PC-3 (cell line): ENCODE data around the gene TCF7L1. TPM values are rescaled to one million over a fixed set of nuclear protein-coding genes. Genes with fewer than 3 reads are reported as not detected.

ENCODE experiments used
- ATAC-seq: fragments of 200-7000 bp; cut with Tn5 transposase; 2 replicates; pipeline ENCODE4 v1.9.1; 2020; ENCODE audit warnings: mild to moderate bottlenecking, moderate library complexity
- BruUV-seq: library from RNA; stranded (reverse); fragments of 400-500 nt; replicated peaks from 2 replicates; lab custom pipeline; 2021; lab: Mats Ljungman, UMichigan
- CTCF ChIA-PET: fragments of 300-600 bp; sonication (Branson Sonifier 250); formaldehyde crosslinking; loops from one replicate; lab custom pipeline; 2022; ENCODE audit warnings: antibody characterized with exemption; lab: Charles Lee
- POLR2A ChIA-PET: fragments of 300-600 bp; sonication (Branson Sonifier 250); formaldehyde crosslinking; loops from one replicate; lab custom pipeline; 2022; ENCODE audit warnings: antibody characterized with exemption; ENCODE audit not compliant: unreplicated experiment; lab: Charles Lee
- DNase-seq: peaks from one replicate; pipeline ENCODE4 v3.0.0-alpha.2; 2015
- H2AFZ ChIP-seq: fragments of 300-600 bp; sonication (generic); 2 replicates; pipeline ENCODE4 v1.6.0; 2016; ENCODE audit warnings: antibody characterized with exemption, low read length
- H3F3A ChIP-seq: fragments of 300-600 bp; sonication (generic); one replicate; pipeline ENCODE4 v1.6.0; 2017; ENCODE audit warnings: antibody characterized with exemption, low read length, control low read depth, mild to moderate bottlenecking; ENCODE audit not compliant: unreplicated experiment
- H3K27ac ChIP-seq: fragments of 300-600 bp; sonication (generic); 2 replicates; pipeline ENCODE4 v1.5.1; 2016; ENCODE audit warnings: mild to moderate bottlenecking, low read length
- H3K27me3 ChIP-seq: fragments of 300-600 bp; sonication (generic); 2 replicates; pipeline ENCODE4 v1.6.1; 2016; ENCODE audit warnings: low read length, mixed read lengths
- H3K36me3 ChIP-seq: fragments of 300-600 bp; sonication (generic); 2 replicates; pipeline ENCODE4 v1.6.1; 2016; ENCODE audit warnings: low read depth, mixed run types, low read length, mixed read lengths
- H3K4me1 ChIP-seq: fragments of 300-600 bp; sonication (generic); 2 replicates; pipeline ENCODE4 v1.5.1; 2016; ENCODE audit warnings: low read length; ENCODE audit not compliant: insufficient read depth
- H3K4me2 ChIP-seq: fragments of 300-600 bp; sonication (generic); 2 replicates; pipeline ENCODE4 v1.6.0; 2016; ENCODE audit warnings: low read length
- H3K4me3 ChIP-seq: fragments of 300-600 bp; sonication (generic); 2 replicates; pipeline ENCODE4 v1.5.1; 2016; ENCODE audit warnings: mild to moderate bottlenecking, low read length, mixed read lengths
- H3K79me2 ChIP-seq: fragments of 300-600 bp; sonication (generic); 2 replicates; pipeline ENCODE4 v1.6.1; 2017; ENCODE audit warnings: low read length, mixed read lengths
- H3K9ac ChIP-seq: fragments of 300-600 bp; sonication (generic); 2 replicates; pipeline ENCODE4 v1.6.0; 2016; ENCODE audit warnings: mild to moderate bottlenecking, low read length
- H3K9me2 ChIP-seq: fragments of 300-600 bp; sonication (generic); replicated peaks from 2 replicates; pipeline ENCODE4 v1.6.1; 2016; ENCODE audit warnings: mixed run types, low read length, mixed read lengths
- H3K9me3 ChIP-seq: fragments of 300-600 bp; sonication (generic); 2 replicates; pipeline ENCODE4 v1.6.1; 2016; ENCODE audit warnings: low read length, mixed read lengths
- H4K20me1 ChIP-seq: fragments of 300-600 bp; sonication (generic); 2 replicates; pipeline ENCODE4 v1.6.1; 2016; ENCODE audit warnings: low read length, mixed read lengths
- EZH2 ChIP-seq: fragments of 300-600 bp; sonication (generic); IDR thresholded peaks from one replicate; pipeline ENCODE4 v1.6.1; 2017; ENCODE audit warnings: antibody characterized with exemption, mild to moderate bottlenecking, low read length; ENCODE audit not compliant: unreplicated experiment
- EZH2phosphoT487 ChIP-seq: fragments of 300-600 bp; sonication (generic); IDR thresholded peaks from 2 replicates; pipeline ENCODE4 v1.6.1; 2018; ENCODE audit warnings: mild to moderate bottlenecking, antibody characterized with exemption, low read length, borderline replicate concordance
- intact Hi-C: fragments of 100-400 bp; cut with micrococcal nuclease; formaldehyde crosslinking; loops from 2 replicates; pipeline ENCODE4 v1.9.0; 2023
- total RNA-seq: library from RNA; depleted of rRNA; stranded (reverse); fragments of >200 nt; gene quantifications from 2 replicates; pipeline ENCODE4 v1.2.3, GENCODE V29; 2014
- TF ChIP-seq, protein P1 (sequence below): fragments of 300-600 bp; sonication (generic); conservative IDR thresholded peaks from 2 replicates; pipeline ENCODE4 v1.5.1; 2017; ENCODE audit warnings: antibody characterized with exemption, low read depth, mild to moderate bottlenecking, low read length

TCF7L1 gene
- total RNA-seq, 1 experiment from 2014 or later, result 1.8 TPM

- Histone ChIP-seq H3K4me3 (no peak overlapping the region), H4K20me1 (no peaks in the 10 kb centered on the region), H3K9ac (no peak overlapping the region), H3K9me3 (no peaks in the 10 kb centered on the region), H3K79me2 (no peaks in the 10 kb centered on the region), H3K36me3 (no peaks in the 10 kb centered on the region), H3K27ac (no peak overlapping the region), H3K9me2 (no peaks in the 10 kb centered on the region), H2AFZ (no peak overlapping the region), H3K4me2 (no peak overlapping the region), H3K27me3 (no peaks in the 10 kb centered on the region), H3K4me1 (peaks cover 27% of the 10 kb centered on the region), H3F3A (no peaks in the 10 kb centered on the region)
- CTCF ChIA-PET, result no interaction called here
- BruUV-seq, result no TSS peak
- TF ChIP-seq EZH2phosphoT487 (no peak), EZH2 (no peak)
- TF ChIP-seq, protein P1, sequence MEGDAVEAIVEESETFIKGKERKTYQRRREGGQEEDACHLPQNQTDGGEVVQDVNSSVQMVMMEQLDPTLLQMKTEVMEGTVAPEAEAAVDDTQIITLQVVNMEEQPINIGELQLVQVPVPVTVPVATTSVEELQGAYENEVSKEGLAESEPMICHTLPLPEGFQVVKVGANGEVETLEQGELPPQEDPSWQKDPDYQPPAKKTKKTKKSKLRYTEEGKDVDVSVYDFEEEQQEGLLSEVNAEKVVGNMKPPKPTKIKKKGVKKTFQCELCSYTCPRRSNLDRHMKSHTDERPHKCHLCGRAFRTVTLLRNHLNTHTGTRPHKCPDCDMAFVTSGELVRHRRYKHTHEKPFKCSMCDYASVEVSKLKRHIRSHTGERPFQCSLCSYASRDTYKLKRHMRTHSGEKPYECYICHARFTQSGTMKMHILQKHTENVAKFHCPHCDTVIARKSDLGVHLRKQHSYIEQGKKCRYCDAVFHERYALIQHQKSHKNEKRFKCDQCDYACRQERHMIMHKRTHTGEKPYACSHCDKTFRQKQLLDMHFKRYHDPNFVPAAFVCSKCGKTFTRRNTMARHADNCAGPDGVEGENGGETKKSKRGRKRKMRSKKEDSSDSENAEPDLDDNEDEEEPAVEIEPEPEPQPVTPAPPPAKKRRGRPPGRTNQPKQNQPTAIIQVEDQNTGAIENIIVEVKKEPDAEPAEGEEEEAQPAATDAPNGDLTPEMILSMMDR, result no peak
- DNase-seq (no peak), ATAC-seq (no peak)
- POLR2A ChIA-PET, result no interaction called here
- intact Hi-C loops, result no loop called here
Measured at GRCh38 chr2:85286918-85287317, 153.7 kb downstream of the TCF7L1 start.

- Histone ChIP-seq H4K20me1 (no peaks in the 10 kb centered on the region), H3K27me3 (no peaks in the 10 kb centered on the region), H2AFZ (peak overlapping the region; percentile 66; the same call in 1 of the 2 replicates), H3K9ac (no peak overlapping the region), H3K36me3 (no peaks in the 10 kb centered on the region), H3K4me3 (peak overlapping the region; percentile 14; the same call in 1 of the 2 replicates), H3K4me1 (peaks cover 27% of the 10 kb centered on the region), H3K9me3 (no peaks in the 10 kb centered on the region), H3K9me2 (no peaks in the 10 kb centered on the region), H3F3A (no peaks in the 10 kb centered on the region), H3K27ac (peak overlapping the region; percentile 71), H3K4me2 (peak overlapping the region; percentile 72), H3K79me2 (no peaks in the 10 kb centered on the region)
- ATAC-seq, result no peak
- BruUV-seq, result no TSS peak
- intact Hi-C loops, result loop anchor here (1.0 kb wide), 1 partner anchor 11 kb away; no protein-coding TSS in a partner anchor
- TF ChIP-seq, protein P1, result no peak
- TF ChIP-seq EZH2phosphoT487 (no peak), EZH2 (no peak)
- no peak for DNase-seq
- CTCF ChIA-PET, result interaction anchor here (0.6 kb wide), 1 partner anchor 213 kb away, joined by 3 read pairs; no protein-coding TSS in a partner anchor
- POLR2A ChIA-PET, result no interaction called here
Measured at GRCh38 chr2:85287721-85288120, 154.5 kb downstream of the TCF7L1 start.

GRCh38 chr2:85288244-85288725 lies 155.1 kb downstream of the TCF7L1 start:
- Histone ChIP-seq H3F3A (no peaks in the 10 kb centered on the region), H3K4me2 (peak overlapping the region; percentile 72)
- POLR2A ChIA-PET, result interaction anchor here (0.6 kb wide), 3 partner anchors 19 to 328 kb away, joined by 3 to 6 read pairs (median 5); no protein-coding TSS in a partner anchor

More at GRCh38 chr2:85288244-85288725, 155.1 kb downstream of the TCF7L1 start:
- Histone ChIP-seq H3K36me3 (no peaks in the 10 kb centered on the region), H3K79me2 (no peaks in the 10 kb centered on the region), H3K9me2 (no peaks in the 10 kb centered on the region), H3K4me3 (peak overlapping the region; percentile 14), H3K4me1 (peaks cover 27% of the 10 kb centered on the region), H3K9ac (peak overlapping the region; percentile 24), H3K27me3 (no peaks in the 10 kb centered on the region), H2AFZ (peak overlapping the region; percentile 66), H3K9me3 (no peaks in the 10 kb centered on the region), H3K27ac (peak overlapping the region; percentile 71), H4K20me1 (no peaks in the 10 kb centered on the region)
- BruUV-seq, result no TSS peak
- TF ChIP-seq EZH2 (no peak), EZH2phosphoT487 (no peak)
- TF ChIP-seq, protein P1, result no peak
- DNase-seq (peak; percentile 88), ATAC-seq (peak; percentile 80)
- CTCF ChIA-PET, result no interaction called here
- intact Hi-C loops, result loop anchor here (1.0 kb wide), 1 partner anchor 10 kb away; no protein-coding TSS in a partner anchor
